ENCODE data around the gene PLEKHH1. TPM values are rescaled to one million over a fixed set of nuclear protein-coding genes. Genes with fewer than 3 reads are reported as not detected.

Gene PLEKHH1
- total RNA-seq, 1 donor from 2014 or later, result 0.20 TPM

DNA sequence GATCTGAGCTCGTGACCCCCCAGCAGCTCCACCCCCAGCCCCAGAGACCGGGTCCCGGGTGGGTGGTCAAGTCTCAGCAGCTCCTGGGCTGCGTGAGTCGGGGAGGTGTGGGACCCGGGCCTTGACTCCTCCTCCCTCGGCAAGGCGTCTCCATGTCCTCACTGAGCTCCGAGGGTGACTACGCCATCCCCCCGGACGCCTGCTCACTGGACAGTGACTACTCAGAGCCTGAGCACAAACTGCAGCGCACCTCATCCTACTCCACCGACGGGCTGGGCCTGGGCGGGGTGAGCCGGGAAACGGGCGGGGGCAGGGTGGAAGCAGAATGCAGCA is 38.9 kb downstream of the PLEKHH1 start:
- ATAC-seq (ENCODE audit: low read depth) (no peak), DNase-seq (no peak)
- peaks cover 8% of the 10 kb centered on the region for H3K27me3 Mint-ChIP-seq
- TF ChIP-seq, protein P1, sequence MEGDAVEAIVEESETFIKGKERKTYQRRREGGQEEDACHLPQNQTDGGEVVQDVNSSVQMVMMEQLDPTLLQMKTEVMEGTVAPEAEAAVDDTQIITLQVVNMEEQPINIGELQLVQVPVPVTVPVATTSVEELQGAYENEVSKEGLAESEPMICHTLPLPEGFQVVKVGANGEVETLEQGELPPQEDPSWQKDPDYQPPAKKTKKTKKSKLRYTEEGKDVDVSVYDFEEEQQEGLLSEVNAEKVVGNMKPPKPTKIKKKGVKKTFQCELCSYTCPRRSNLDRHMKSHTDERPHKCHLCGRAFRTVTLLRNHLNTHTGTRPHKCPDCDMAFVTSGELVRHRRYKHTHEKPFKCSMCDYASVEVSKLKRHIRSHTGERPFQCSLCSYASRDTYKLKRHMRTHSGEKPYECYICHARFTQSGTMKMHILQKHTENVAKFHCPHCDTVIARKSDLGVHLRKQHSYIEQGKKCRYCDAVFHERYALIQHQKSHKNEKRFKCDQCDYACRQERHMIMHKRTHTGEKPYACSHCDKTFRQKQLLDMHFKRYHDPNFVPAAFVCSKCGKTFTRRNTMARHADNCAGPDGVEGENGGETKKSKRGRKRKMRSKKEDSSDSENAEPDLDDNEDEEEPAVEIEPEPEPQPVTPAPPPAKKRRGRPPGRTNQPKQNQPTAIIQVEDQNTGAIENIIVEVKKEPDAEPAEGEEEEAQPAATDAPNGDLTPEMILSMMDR (IDR thresholded peaks at IDR 0.05), result no peak
- H3K9me3 Mint-ChIP-seq, result no peaks in the 10 kb centered on the region
- H3K4me1 Mint-ChIP-seq, result peaks cover 3% of the 10 kb centered on the region
- ChIA-PET POLR2A (interaction anchor here (0.7 to 1.9 kb wide), 5 partner anchors 28 to 212 kb away, joined by 3 to 9 read pairs (median 4); partner anchors contain the start of genes ATP6V1D and PIGH), CTCF (interaction anchor here (0.7 to 9.1 kb wide), 43 partner anchors 9 to 330 kb away, joined by 3 to 339 read pairs (median 4); partner anchors contain the start of genes PLEKHH1 and TMEM229B)
- H3K36me3 Mint-ChIP-seq (ENCODE audit: low read depth), result no peaks in the 10 kb centered on the region
- H3K27ac Mint-ChIP-seq, result no peak overlapping the region
- H3K4me3 Mint-ChIP-seq, result no peak overlapping the region
- intact Hi-C loops (cut with micrococcal nuclease), result loop anchor here (1.0 to 10.0 kb wide), 4 partner anchors 46 to 1217 kb away; no protein-coding TSS in a partner anchor

DNA sequence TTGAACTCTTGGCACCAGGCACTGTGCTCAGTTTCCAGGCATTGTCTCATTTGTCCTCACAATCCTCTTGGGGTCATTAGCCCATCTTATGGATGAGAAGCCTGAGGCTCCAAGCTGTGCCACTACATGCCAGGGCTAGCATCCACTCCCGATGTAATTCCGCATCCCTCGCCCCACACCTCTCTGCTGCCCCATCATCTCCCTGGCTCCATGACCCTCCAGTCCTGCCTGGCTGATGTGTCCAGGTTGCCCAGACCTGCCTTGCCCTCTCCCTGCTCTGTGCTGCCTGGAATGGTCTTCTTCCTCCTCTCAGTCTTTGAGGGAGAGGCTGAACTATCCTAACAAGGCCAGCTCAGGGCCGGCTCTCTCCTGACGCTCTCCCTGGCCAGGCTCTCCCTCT is 39.5 kb downstream of the PLEKHH1 start:
- DNase-seq, result no peak
- Mint-ChIP-seq H3K27me3 (peaks cover 8% of the 10 kb centered on the region), H3K27ac (no peak overlapping the region), H3K4me3 (no peak overlapping the region), H3K9me3 (no peaks in the 10 kb centered on the region), H3K36me3 (ENCODE audit: low read depth) (no peaks in the 10 kb centered on the region), H3K4me1 (peaks cover 3% of the 10 kb centered on the region)
- CTCF ChIA-PET, result interaction anchor here (1.2 to 9.1 kb wide), 10 partner anchors 12 to 144 kb away, joined by 3 to 339 read pairs (median 14); partner anchors contain the start of gene TMEM229B
- intact Hi-C loops (cut with micrococcal nuclease), result loop anchor here (10.0 kb wide), 2 partner anchors 408 to 1218 kb away; no protein-coding TSS in a partner anchor
- ATAC-seq (ENCODE audit: low read depth), result no peak
- TF ChIP-seq, protein P1 (IDR thresholded peaks at IDR 0.05), result no peak
- POLR2A ChIA-PET, result interaction anchor here (1.6 kb wide), 1 partner anchor 28 kb away, joined by 6 read pairs; the partner anchor contains the start of gene PIGH

DNA sequence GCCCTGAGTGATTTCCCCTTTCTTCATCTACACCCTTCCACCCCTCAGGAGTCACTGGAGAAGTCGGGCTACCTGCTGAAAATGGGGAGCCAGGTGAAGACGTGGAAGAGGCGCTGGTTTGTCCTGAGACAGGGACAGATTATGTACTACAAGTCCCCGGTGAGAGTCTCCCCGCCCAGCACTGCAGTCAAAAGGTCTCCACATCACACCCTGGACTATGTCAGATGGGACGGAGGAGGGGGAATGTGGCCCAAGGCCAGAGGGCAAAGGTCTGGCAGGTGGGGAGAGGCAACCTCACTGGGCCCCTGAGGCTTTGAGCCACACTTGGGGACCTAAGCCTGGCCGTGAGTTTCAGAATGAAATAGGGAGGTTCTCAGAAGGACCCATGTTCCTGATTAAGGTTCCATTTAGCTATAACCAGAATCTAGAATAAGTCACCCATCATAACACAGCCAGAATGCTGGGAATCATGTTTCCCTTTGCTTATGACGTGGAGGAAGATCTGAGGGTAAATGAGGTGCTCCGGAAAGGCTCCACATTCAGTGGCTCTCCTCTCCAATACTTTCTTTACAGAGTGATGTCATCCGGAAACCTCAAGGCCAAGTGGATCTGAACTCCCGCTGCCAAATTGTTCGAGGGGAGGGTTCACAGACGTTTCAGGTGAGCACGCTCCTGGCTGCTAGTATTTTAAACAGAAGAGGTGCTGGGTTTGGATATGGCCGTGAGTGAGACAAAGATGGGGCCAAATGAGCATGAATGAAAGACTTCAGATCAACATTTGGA is 40.3 kb downstream of the PLEKHH1 start:
- Mint-ChIP-seq H3K27ac (no peak overlapping the region), H3K27me3 (peaks cover 4% of the 10 kb centered on the region), H3K4me3 (no peak overlapping the region), H3K9me3 (no peaks in the 10 kb centered on the region), H3K4me1 (peaks cover 3% of the 10 kb centered on the region), H3K36me3 (ENCODE audit: low read depth) (no peaks in the 10 kb centered on the region)
- DNase-seq (no peak), ATAC-seq (ENCODE audit: low read depth) (no peak)
- TF ChIP-seq, protein P1 (IDR thresholded peaks at IDR 0.05), result no peak
- POLR2A ChIA-PET, result no interaction called here
- intact Hi-C loops (cut with micrococcal nuclease), result loop anchor here (10.0 kb wide), 2 partner anchors 409 to 1219 kb away; no protein-coding TSS in a partner anchor
- CTCF ChIA-PET, result interaction anchor here (1.5 to 9.1 kb wide), 2 partner anchors 11 to 145 kb away, joined by 3 to 339 read pairs; no protein-coding TSS in a partner anchor

DNA sequence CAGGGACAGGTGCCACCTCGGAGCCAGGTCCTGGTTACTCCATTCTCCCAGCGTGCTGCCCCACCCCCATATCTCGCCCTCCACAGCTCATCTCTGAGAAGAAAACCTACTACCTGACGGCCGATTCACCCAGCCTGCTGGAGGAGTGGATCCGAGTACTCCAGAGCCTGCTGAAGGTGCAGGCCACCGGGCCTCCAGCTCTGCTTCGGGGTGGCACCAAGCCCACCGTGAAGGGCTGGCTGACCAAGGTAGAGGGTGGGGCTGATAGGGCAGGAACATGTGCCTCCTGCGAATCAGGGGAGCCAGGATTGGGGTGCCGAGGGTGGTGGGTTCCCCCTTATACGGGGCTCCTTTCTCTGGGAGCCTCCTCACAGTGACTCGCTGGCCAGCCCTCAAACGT is 41.1 kb downstream of the PLEKHH1 start:
- peaks cover 3% of the 10 kb centered on the region for H3K4me1 Mint-ChIP-seq
- TF ChIP-seq, protein P1 (IDR thresholded peaks at IDR 0.05), result no peak
- no peaks in the 10 kb centered on the region for H3K36me3 Mint-ChIP-seq (ENCODE audit: low read depth)
- no peak for ATAC-seq (ENCODE audit: low read depth)
- ChIA-PET POLR2A (no interaction called here), CTCF (no interaction called here)
- no peaks in the 10 kb centered on the region for H3K9me3 Mint-ChIP-seq
- no peak for DNase-seq
- no peak overlapping the region for H3K27ac Mint-ChIP-seq
- no peak overlapping the region for H3K4me3 Mint-ChIP-seq
- H3K27me3 Mint-ChIP-seq, result peaks cover 4% of the 10 kb centered on the region
- intact Hi-C loops (cut with micrococcal nuclease), result loop anchor here (10.0 kb wide), 2 partner anchors 409 to 1219 kb away; no protein-coding TSS in a partner anchor

DNA sequence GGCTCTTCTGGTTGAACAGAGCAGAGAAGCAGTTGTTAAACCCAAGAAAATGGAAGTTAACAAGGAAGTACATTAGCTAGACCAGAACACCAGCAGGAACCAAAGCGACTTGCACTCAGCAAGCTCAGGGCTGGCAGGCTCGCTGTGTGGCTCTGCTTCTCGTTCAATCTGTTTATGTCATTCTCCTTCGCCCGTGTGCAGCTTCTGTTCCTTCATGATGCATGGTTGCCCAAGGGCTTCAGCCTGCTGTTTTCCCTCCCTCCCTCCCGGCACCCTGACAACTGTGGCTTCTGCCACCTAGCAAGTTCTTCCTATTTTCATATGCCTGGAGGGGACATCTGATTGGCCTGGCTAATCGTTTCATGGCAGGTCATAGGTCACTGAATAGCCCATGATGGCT is 41.7 kb downstream of the PLEKHH1 start:
- Mint-ChIP-seq H3K36me3 (ENCODE audit: low read depth) (no peaks in the 10 kb centered on the region), H3K27ac (no peak overlapping the region), H3K4me1 (peaks cover 3% of the 10 kb centered on the region), H3K27me3 (peaks cover 4% of the 10 kb centered on the region), H3K9me3 (no peaks in the 10 kb centered on the region), H3K4me3 (no peak overlapping the region)
- ChIA-PET POLR2A (no interaction called here), CTCF (no interaction called here)
- DNase-seq (no peak), ATAC-seq (ENCODE audit: low read depth) (no peak)
- intact Hi-C loops (cut with micrococcal nuclease), result loop anchor here (10.0 kb wide), 2 partner anchors 410 to 1220 kb away; no protein-coding TSS in a partner anchor
- TF ChIP-seq, protein P1 (IDR thresholded peaks at IDR 0.05), result no peak
